GM18868 (cell line): Measurements from ENCODE around the gene KIF12.
A peak's percentile ranks its signal among the peaks of the same experiment; 100 is the strongest.

Source experiments
- ATAC-seq: cut with Tn5 transposase; IDR thresholded peaks from one replicate; pipeline ENCODE4 v1.9.1; 2021; ENCODE audit warnings: mild to moderate bottlenecking, moderate library complexity; ENCODE audit not compliant: unreplicated experiment

Gene KIF12

DNA sequence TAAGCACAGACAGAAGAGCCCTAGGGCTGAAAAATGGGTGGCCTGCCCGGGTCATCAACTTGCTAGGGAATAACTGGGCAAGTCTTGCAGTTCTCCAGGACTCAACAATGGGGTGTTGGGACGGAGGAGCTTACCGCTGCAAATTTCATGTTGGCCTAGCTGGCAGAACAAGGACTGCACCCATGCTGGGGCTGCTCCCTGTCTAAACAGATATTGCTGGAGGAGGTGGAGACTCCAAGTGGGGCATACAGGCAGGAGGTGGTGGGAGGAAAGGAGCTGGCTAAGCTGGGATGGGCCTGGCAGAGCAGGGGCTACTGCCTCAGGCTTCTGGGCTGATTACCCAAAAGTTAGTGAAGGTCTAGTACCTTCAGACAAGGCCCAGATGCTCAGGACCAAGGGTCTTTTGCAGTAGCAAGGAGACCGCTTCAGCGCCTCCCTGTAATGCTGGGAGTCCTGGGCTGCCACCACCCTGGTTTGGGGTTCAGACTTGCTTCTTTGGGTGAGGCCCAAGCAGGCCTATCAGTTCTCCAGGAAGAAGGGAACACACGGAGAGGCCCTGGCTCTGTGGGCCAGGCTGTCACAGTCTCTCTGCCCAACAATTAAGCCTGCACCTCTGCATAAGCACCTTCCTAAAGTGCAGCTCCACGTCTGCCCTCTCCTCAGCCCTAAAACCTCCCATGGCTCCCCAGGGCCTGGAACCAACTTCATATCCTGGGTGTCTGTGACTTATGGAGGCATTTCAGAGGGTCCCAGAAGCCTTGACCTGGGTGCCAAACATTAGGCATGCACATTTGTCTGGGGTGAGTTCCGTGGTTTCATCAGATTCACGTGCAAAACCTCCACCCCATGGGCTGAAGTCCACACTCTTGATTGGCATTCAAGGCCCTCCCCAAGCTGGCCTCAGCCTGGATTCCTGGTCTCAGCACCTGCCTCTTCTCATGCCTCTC is 24.2 kb upstream of the KIF12 start:
- ATAC-seq = no peak

DNA sequence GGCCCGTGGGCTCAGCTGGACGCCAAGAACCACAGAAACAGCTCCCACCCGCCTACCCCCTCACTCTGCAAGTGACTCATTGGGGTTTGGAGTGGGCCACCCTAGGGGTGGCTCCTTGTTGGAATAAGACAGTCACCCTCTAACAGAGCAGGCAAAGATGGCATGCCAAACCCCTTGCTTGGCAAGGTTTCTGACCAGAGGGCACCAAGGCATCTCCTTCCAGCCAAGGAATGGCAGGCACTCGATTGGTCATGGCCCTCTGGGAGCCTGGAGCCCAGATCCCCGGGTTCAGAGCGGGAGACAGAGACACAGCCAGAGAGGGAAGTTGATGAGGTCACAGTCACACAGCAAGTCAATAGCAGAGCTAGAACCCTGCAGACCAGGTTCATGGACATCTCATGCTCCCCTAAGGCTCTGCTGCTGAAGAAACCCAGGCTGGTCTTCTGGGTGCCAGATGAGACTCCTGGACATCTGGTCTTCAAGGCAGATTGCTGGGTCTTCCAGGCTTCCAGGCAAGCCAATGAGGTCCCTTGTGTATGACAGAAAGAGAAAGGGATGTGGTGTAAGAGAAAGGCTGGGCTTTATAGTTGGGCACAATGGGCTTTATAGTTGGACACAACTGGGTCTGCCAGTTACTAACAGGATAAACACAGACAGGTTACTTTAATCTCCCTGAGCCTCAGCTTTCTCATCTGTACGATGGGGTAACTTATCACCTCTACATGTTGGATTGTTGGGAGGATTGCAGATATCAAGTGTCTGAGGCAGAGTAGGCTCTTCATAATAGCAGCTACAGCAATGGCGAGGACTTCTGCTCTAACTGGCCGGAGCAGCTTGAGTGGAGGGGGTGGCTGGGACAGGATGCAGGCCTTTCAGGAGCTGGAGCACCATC is 23.3 kb upstream of the KIF12 start:
- no peak for ATAC-seq

DNA sequence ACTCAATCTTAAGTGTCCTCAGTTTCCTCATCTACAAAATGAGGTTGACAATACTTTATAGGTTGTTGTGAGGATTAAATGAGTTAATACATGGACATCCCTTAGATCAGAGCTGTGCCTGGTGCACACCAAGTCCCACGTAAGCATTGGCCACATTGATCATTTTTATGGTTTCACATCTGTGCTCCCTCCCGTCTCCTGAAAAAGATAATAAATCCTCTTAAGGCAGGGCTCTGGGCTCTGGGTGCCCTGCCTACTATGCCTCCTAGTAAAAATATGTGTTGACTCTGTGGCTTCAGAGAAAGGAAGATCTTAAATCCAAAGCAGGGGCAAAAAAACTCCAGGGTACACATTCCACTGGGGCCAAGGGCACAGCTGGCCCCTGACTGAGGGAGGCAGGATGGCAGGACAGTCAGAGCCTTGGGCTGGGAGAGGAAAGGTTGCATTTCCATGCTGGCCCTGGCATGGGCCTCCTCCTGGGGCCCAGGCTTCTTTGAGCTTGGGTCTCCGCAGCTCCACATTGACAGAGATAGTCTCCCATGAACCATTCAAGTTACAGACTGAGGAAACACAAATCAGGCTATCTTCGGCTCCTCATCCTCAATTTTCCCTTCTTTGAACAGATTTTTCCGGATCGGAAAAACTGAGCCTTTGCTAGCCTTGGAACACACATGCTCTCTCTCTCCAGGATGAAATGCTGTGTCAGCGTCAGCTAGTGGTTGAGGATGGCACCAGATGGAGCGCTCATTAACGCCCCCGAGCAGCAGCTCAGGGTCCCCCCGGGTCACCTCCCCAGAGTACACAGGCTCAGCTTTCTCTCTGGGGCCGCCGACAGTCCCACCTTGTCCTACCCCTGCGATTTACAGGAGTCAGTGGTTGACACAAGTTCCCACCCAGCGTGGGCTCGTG is 22.4 kb upstream of the KIF12 start:
- no peak for ATAC-seq

DNA sequence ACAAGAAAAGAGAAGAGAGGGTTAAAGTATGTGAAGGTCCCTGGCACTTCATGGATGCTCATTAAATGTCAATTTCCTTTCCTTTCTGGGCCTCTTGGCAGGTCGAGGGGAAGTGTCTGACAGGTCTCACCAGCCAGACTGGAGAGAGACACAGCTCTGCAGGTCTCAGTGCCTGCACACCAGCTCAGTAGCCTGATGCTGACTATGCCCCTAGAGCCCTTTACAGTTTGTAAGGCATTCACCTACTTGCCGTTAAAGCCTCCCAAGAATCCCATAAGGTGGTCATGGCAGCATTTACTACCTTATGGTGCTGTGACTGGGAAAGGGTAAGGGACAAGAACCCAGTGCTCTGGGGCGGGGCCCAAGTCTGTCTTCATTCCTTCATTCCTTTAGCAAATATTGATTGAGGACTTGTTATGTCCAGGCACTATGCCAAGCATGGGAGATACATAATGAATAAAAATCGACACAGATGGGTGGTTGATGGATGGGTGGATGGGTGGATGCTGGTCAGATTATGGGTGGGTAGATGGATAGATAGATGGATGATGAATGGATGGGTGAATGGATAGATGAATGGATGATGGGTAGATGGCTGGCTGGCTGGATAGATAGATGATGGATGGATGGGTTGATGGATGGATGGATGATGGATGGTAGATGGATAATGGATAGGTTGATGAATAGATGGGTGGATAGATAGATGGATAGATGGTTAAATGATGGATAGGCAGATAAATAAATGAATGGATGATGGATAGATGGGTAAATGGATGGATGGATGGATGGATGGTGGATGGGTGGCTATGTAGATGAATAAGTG is 21.3 kb upstream of the KIF12 start:
- no peak for ATAC-seq

DNA sequence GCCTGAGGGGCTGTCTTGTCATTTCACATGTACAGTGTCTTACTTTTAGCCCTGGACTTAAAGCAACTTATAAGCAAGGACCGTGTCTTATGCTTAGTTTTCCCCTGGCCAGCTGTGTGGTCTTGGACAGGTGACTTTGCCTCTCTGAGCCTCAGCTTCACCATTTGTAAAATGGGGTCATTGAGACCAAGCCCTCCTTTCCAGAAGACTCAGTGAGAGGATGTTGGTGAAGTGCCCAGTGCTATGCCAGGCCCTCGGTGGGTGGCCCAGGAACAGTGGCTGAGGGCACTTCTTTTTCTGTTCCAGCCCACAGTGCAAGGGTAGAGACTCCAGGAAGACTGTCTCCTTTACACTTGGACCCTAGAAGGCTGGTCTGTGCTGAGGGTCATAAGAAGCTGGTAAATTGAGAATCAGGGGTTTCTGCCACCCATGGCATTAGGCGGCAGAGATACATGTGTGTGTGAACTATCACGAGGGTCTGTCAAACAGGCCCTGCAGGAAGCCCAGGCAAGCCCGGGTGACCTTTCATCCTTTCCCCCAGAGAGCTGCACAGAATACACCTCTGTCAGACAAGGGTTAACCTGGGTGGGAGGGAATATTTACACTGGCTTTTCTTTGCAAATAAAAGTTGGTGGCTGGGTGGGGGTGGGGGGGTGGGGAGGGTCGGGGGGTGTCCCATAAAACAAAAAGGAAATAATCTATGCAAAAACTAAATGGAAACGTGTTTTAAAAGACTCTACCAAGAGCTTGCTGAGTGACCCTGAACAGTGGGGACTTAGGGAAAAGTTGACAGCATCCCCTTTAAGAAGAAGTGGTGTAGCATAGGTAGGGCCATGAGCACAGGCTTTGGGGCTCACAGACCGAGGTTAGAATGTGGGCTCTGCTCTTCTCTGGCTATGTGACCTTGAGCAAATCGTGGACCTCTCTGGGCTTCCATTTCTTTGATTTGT is 20.4 kb upstream of the KIF12 start:
- ATAC-seq = no peak

DNA sequence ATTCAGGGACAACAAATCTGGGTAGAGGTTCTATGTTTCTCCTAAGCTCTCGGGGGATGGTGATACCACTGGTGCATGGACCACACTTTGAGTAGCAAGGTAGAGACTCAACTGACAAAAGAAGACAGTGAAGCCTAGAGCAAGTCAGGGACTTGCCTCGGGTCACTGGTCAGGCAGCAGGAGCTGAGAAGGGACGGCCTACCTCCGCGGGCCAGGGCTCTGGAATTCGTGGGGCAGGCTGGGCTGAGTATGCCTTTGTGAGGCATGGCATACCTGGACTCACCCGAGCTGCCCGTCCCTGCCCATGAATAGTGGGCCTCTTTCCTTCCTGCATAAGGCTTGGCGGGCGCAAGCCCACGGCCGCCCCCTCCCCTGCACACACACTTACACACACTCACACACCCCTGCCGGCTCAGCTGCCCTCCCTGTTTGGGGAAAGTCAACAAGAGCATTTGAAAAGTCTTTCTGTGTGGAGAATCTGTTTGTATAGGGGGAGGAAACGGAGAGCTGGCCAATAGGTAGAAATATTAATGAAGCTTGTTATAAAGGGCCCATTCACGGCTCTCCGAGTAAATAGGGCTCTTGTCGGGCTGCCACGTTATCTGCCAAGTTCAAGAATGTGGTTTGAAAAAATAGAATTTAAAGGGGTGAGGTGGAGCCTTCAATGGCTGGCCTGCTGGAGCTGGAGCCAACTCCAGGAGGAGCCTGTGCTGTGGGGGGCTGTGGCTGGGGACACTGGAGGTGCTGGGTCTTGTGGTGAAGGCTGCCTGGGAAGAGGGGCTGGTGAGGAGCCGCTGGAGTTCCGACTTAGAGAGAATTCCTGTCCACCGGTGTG is 19.1 kb upstream of the KIF12 start:
- no peak for ATAC-seq

DNA sequence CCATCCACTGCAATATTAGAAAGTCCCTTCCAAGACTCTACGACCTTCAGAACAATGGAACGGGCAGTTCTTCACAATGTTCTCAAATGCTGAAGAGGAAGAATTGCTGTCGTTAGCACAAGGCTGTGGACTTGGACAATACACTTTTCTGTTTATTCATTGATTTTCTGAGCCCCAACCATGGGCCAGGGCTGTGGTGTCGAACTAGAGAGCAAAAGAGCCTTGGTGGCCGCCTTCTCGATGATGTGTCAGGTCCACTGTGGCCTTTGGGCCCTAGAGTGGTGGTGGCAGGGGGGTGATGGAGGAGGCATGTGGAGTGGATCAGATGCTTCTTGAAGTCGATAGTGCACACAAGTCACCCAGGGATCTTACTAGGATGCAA is 18.5 kb upstream of the KIF12 start:
- no peak for ATAC-seq

DNA sequence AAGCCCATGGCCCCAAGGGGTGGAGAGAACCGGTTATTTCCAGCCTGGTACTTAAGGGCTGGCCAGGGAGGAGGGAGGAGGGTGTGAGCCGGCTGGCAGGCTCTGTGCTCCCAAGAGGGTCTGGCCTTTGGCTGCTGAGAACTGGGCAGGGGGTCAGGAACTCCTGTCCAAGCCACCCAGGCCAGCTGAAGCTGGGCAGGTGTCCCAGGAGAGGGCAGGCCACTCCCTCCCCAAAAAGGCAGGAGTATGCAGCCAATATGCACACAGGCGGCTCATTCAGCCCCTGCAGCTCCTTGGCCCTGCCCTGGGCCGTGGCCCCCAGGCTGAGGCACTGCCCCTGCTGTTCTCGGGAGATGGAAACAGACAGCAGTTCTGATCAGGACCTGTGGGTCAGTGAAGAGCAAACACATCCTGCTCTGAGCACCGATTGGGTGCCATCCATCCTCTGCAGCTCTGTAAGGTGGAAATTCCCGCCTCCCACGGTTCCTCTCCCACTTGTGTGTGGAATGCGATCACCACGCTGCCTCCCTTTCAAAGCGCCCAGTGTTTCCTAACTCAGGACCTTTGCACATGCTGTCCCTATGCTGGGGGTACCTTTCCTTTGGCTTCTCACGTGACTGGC is 17.1 kb upstream of the KIF12 start:
- ATAC-seq = no peak

DNA sequence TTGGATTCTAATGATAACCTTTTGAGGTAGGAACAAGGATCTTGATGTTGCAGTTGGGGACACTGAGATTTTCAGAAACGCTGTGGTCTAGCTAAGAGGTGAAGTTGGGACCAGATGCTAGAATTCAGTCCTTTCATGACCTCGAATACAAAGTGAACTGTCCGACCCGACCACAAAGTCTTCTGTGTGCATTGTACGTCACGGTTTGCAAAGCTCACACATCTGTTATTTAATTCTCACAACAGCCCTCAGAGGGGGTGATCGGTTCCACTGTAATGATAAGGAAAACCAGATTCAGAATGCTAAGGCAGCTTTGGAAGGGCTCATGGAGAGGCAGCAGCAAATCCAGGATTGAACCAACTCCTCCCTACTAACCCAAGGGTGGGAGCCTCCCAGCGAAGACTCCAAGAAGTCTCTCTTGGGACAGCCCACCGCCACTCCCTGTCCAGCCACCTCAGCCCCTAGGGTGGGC is 16.6 kb upstream of the KIF12 start:
- no peak for ATAC-seq

DNA sequence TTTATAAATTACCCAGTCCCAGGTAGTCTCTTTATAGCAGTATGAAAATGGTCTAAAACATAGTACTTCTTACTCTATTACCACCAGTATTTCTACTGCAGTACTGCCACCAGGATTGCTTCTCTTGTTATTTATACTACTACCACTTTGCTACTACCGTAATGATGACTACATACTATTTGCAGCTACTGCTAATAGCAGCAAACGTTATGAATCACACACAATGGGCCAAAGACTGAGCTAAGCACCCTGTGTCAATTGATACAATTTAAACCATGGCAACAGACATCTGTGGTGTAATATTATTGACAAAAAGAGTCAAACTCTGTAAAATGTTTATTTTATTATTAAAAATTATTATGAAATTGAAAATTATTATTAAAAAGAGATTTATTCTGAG is 15.3 kb upstream of the KIF12 start:
- ATAC-seq = no peak

DNA sequence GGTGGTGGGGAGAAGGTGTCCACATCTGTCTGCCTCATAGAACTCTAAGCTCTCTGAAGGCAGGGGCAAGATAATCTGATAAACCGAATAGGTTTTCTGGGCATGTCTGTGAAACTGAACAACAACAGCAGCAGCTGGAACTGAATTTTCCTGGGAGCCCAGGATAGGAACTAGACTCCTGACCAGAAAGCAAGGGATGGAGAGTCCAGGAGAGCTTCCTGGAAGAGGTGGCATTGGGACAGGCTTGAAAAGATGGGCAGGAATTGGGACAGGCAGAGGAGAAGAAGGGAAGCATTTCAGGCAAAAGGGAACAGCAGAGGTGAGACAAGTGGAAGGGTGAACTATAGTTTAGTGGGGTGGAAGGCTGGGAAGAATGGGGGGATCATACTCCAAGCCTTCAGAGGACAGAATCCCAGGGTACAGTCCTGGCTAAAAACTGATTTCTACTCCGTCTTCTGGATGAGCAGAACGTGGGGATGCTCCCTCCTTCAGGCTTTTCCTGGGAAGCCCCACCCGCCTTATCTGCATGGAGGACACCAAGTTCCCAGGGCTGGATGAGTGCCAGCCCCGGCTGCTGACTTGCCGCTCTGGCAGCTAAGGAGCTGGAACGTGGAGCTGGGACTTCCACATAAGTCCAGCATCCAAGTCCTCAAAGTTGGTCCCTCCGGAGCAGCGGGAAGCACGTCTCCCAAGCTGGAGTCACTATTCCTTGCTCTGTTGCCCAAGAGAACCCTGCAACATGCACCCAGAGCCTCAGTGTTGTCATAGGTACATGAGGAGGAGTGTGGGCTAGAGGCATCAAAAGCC is 13.9 kb upstream of the KIF12 start:
- ATAC-seq = no peak

DNA sequence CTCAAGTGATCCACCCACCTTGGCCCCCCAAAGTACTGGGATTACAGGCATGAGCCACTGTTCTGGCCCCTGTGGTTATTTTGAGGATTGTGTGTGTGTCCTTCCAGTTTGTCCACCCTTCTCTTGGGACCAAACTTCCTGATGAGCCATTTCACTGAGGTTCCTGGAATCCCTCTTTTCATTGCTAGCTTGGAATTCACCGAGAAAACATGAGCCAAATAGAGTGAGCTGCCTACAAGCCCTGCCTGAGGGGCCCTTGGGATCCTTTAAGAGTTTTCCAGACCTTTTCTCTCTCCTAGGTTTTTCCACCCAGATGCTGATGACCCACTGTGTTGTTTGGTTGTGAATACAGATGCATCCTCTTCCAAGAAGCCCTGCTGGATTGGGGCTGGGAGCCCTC is 13.2 kb upstream of the KIF12 start:
- ATAC-seq = no peak

DNA sequence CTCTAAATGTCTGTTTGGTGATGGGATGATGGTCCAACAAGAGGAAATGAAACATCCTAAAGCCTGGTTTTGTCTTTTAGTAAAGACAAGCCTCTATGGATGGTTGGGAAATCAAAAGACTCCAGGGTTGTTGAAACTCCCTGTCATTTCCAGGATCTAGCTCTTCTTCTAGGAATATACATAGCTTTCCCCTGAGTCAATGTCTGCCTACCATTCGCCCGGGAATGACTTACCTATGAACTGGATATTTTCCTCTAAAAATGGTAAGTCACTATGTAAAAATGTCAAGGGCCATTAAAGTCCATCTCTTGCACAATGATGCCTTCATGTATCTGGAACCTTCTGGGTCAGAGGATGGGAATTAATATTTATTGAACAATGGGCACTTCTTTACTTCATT is 11.1 kb upstream of the KIF12 start:
- no peak for ATAC-seq

DNA sequence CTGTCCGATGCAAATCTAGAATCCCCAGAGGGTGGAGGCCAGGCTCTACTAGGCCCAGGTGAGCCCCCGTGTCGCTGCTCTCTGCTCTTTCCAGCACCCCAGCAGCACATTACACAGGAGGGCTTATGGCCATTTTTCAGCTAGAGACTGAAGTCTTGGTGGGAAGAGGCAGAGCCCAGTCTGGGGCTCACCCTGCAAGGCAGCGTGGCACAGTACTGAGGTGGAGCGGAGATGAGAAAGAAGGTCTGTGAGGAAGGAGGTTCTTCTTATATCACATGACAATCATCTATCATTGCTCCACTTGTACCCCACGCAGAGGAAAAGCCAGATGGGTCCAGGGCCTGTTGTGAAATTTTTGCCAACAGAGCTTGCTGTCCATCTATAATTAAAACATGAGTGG is 10.0 kb upstream of the KIF12 start:
- ATAC-seq = no peak

DNA sequence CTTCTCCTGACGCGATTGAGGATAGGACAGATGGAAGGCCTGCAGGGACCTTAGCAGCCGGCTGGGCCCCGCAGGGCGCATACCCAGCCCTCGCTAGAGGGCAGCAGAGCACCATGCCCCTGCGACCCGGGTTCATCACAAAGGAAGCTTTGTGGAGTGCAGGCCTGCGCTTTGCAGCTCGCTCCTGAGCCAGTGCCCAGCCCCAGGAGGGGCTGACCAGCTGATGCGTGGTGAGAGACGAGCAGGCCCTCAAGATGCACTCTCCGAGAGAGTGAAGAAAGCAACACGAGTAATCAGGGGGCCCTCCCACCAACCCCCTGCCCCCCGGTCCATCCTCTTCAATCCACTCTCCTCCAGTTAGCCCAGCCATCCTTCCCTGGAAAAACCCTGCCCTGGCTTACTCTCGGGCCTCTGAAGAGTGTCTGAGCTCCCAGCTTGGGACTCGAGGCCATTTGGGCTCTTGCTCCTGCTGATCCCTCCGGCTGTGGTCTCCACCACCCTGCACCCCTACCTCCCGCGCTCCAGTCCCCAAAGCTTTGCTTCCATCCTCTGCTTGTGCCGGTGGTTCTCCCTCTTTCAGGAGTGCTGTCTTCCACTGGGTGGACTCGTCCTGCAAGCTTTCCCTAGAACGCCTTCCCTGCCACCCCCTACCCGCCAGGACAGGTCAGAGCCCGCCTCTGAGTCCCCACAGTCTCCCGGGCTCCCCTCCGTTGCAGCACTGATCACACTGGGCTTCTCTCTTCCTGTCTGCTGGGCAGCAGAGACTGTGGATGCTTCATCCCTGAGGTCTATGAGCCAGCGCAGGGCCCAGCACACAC is 9.1 kb upstream of the KIF12 start:
- peak; percentile 64 for ATAC-seq
